Astrocyte of the cerebellum (primary cell): ENCODE data around the gene CNNM3.
"Not testable (repeated sequence)": the region's sequence is repeated elsewhere in the genome, so short reads cannot be mapped to it uniquely, and the experiment has no call there.

ENCODE experiments used
- DNase-seq: peaks from one replicate; pipeline ENCODE4 v3.0.0-alpha.2; 2011; ENCODE audit warnings: low read depth
- H3K4me3 ChIP-seq: 2 replicates; pipeline ENCODE4 v1.5.1; 2011; ENCODE audit warnings: mild to moderate bottlenecking, low read depth, low read length, moderate library complexity
- CTCF ChIP-seq: IDR thresholded peaks from 2 replicates; pipeline ENCODE4 v1.5.1; 2012; ENCODE audit warnings: low read length, low read depth, moderate library complexity, mild to moderate bottlenecking; ENCODE audit errors: missing control alignments
- in situ Hi-C: cut with HindIII; loops from 2 replicates; pipeline ENCODE4 v1.10.0; 2017; ENCODE audit warnings: low sequenced_read_pairs

Gene CNNM3

GRCh38 chr2:96861074-96861473 lies 45.0 kb downstream of the CNNM3 start:
- in situ Hi-C loops, result no loop called here
- H3K4me3 ChIP-seq, result no peak overlapping the region
- DNase-seq, result no peak
- TF ChIP-seq CTCF, result no peak

GRCh38 chr2:96863056-96863455 lies 47.0 kb downstream of the CNNM3 start:
- in situ Hi-C loops, H3K4me3 ChIP-seq, DNase-seq: not testable (repeated sequence)

- in situ Hi-C loops, result no loop called here
- TF ChIP-seq CTCF, result no peak
- no peak overlapping the region for H3K4me3 ChIP-seq
- no peak for DNase-seq
Measured at GRCh38 chr2:96863575-96864342, 47.7 kb downstream of the CNNM3 start.

- no peak overlapping the region for H3K4me3 ChIP-seq
- DNase-seq, result no peak
- TF ChIP-seq CTCF, result no peak
- in situ Hi-C loops, result no loop called here
Measured at GRCh38 chr2:96864343-96865091, 48.4 kb downstream of the CNNM3 start.

- in situ Hi-C loops, result no loop called here
- H3K4me3 ChIP-seq, result no peak overlapping the region
- no peak for TF ChIP-seq CTCF
- no peak for DNase-seq
Measured at GRCh38 chr2:96865654-96866053, 49.6 kb downstream of the CNNM3 start.

GRCh38 chr2:96866149-96866548 lies 50.1 kb downstream of the CNNM3 start:
- in situ Hi-C loops, result no loop called here
- DNase-seq, result no peak
- no peak for TF ChIP-seq CTCF
- H3K4me3 ChIP-seq, result no peak overlapping the region

GRCh38 chr2:96866586-96866985 lies 50.5 kb downstream of the CNNM3 start:
- no peak for DNase-seq
- no peak for TF ChIP-seq CTCF
- peak overlapping the region; percentile 12 for H3K4me3 ChIP-seq
- in situ Hi-C loops, result no loop called here
